Astrocyte of the cerebellum (primary cell): ENCODE data around the gene PFN1.

Source experiments
- DNase-seq: peaks from one replicate; pipeline ENCODE4 v3.0.0-alpha.2; 2011; ENCODE audit warnings: low read depth
- H3K4me3 ChIP-seq: 2 replicates; pipeline ENCODE4 v1.5.1; 2011; ENCODE audit warnings: mild to moderate bottlenecking, low read depth, low read length, moderate library complexity
- CTCF ChIP-seq: IDR thresholded peaks from 2 replicates; pipeline ENCODE4 v1.5.1; 2012; ENCODE audit warnings: low read length, low read depth, moderate library complexity, mild to moderate bottlenecking; ENCODE audit errors: missing control alignments
- in situ Hi-C: cut with HindIII; loops from 2 replicates; pipeline ENCODE4 v1.10.0; 2017; ENCODE audit warnings: low sequenced_read_pairs

Gene PFN1

DNA sequence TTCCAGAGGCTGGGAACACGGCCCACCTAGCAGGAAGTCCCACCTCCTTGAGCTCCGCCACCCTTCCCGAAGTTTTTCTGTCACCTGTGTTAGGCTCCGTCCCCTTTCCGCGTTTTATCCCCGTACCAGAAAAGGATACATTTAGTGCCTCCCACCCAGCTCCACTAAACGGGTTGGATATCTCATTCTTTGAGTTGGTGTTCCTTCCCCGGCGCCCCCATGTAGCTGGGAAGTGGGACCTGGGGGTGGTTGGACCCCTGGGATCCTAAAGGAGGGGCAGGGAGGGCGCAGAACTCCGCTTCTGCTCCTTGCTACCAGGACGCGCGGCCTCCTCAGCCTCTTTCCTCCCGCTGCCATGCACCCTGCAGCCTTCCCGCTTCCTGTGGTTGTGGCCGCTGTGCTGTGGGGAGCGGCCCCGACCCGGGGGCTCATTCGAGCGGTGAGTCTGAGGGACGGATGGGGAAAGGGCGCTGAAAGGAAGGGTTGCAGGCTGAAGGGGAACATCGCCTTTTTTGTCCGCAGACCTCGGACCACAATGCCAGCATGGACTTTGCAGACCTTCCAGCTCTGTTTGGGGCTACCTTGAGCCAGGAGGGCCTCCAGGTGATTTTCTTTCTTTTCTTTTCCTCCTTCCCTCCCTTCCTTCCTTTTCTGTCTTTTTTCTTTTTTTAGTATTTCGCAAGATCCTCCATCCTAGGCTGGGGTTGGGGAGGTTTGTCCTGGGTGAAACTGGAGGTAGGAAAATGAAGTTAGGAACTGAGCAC, 7.6 kb downstream of the PFN1 start:
- peak overlapping the region; percentile 83 for H3K4me3 ChIP-seq
- TF ChIP-seq CTCF = no peak
- in situ Hi-C loops = no loop called here
- DNase-seq = no peak

- peak within 1 kb of the TSS; percentile 83 for H3K4me3 ChIP-seq
- no peak for TF ChIP-seq CTCF
- peak; percentile 100 for DNase-seq
- in situ Hi-C loops = no loop called here
Measured at GRCh38 chr17:4939796-4940554, 8.4 kb downstream of the PFN1 start, which contains the start of the genes RNF167 and SLC25A11. RNF167 (plus strand) TSS chr17:4940268; CDS start chr17:4940910, 642 bp downstream. SLC25A11 (minus strand) TSS chr17:4940046; CDS start chr17:4939910, 136 bp downstream.

DNA sequence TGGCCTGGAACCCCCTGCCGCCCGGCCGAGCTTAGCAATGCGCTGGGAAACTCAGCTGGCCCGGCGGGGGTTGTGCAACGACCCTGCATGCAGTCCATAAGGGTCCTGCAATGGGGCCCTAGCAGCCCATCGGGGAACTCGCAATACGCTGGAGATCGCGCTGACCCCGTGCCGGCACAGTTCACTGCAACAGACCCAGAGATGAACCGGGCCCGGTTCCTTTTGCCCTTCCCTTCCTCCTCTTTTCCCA, 8.9 kb downstream of the PFN1 start:
- DNase-seq = no peak
- no peak for TF ChIP-seq CTCF
- in situ Hi-C loops = no loop called here
- H3K4me3 ChIP-seq = peak overlapping the region; percentile 83

DNA sequence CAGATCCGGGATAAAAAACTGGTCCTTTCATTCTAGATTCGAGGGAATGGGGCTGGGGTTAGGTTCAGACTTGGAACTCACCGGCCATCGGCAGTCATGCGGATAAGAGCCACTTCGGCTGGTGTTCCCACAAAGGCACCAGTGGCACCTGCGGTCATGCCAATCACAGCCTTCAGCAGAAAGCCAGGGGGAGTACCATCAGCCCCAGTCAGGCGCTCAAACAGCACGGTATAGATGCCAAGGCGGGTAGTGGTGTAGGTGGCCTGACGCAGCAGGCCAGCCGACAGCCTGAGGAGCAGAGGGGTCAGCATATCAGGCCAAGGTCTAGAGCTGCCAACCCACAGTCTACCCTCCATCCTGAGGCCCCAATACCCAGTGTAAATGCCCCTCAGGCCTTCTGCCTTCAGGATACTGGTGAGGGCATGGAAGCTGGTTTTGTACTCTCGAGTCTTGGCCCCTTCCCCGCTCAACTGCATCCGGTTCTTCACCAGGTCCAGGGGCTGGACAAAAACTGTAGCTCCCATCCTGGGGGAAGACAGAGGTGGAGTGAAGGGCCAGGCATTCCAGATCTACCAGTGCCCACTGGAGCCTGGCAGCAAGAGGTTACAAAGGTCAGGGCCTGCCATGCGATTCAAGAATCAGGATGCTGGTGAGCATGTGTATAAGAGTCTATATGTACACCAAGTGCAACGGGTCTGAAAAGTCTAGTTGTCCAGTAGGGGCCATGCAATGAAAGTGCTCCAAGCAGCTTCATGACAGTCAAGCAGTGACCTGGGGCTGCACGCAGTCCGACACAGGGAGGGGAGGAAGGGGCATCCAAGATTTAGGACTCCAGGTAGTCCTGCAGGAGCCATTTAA, 9.4 kb downstream of the PFN1 start:
- no peak for DNase-seq
- peak overlapping the region; percentile 83 for H3K4me3 ChIP-seq
- TF ChIP-seq CTCF = peak; percentile 4
- in situ Hi-C loops = no loop called here

- no peak for DNase-seq
- no peak for TF ChIP-seq CTCF
- in situ Hi-C loops = no loop called here
- no peak overlapping the region for H3K4me3 ChIP-seq
Measured at GRCh38 chr17:4938069-4938491, 10.2 kb downstream of the PFN1 start.

- no peak overlapping the region for H3K4me3 ChIP-seq
- no peak for DNase-seq
- in situ Hi-C loops = no loop called here
- no peak for TF ChIP-seq CTCF
Measured at GRCh38 chr17:4937553-4937952, 10.8 kb downstream of the PFN1 start.
